GM21576 (cell line): ENCODE results near the gene TGM6.
"Not testable (repeated sequence)": the region's sequence is repeated elsewhere in the genome, so short reads cannot be mapped to it uniquely, and the experiment has no call there.

Experiments
- ATAC-seq: cut with Tn5 transposase; IDR thresholded peaks from one replicate; pipeline ENCODE4 v1.9.1; 2021; ENCODE audit warnings: mild to moderate bottlenecking, moderate library complexity; ENCODE audit not compliant: unreplicated experiment

The TGM6 gene

GRCh38 chr20:2397595-2398145 lies 17.0 kb downstream of the TGM6 start:
- no peak for ATAC-seq

- ATAC-seq = no peak
These were observed 17.7 kb downstream of the TGM6 start for GRCh38 chr20:2398449-2398848.

DNA sequence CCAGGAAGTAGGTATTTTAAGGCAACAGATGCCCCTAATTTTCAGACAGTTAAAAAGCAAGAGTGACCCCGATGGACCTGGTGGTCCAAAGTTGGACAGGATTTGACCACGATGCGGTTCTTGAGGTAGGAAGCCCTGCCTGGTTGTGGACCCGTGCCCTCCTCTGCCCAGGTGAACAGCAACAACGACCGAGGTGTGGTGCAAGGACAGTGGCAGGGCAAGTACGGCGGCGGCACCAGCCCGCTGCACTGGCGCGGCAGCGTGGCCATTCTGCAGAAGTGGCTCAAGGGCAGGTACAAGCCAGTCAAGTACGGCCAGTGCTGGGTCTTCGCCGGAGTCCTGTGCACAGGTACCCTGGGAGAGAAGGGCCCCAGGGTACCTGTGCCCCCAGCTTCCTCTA lies 18.7 kb downstream of the TGM6 start:
- ATAC-seq = no peak

- no peak for ATAC-seq
These were observed 19.6 kb downstream of the TGM6 start for GRCh38 chr20:2400290-2400689.

DNA sequence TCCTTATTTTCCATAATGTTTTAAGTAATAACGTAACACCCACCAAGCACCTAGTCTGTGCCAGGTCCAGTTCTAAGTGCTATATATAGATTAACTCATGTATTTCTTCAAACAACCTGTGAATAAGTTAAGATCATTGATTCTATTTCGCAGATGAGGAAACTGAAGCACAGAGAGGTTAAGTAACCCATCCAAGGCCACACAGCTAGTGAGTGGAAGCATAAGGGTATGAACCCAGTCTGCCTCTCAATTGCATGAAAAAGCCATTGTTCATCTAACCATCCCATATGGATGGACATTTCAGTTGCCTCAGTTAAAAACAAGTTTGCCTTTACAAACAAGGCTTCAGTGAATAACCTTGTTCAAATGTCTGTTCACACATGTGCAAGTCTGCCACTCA lies 20.8 kb downstream of the TGM6 start:
- ATAC-seq = no peak

GRCh38 chr20:2402271-2402980 lies 21.7 kb downstream of the TGM6 start:
- no peak for ATAC-seq

GRCh38 chr20:2403291-2404052 lies 22.8 kb downstream of the TGM6 start:
- ATAC-seq = no peak

DNA sequence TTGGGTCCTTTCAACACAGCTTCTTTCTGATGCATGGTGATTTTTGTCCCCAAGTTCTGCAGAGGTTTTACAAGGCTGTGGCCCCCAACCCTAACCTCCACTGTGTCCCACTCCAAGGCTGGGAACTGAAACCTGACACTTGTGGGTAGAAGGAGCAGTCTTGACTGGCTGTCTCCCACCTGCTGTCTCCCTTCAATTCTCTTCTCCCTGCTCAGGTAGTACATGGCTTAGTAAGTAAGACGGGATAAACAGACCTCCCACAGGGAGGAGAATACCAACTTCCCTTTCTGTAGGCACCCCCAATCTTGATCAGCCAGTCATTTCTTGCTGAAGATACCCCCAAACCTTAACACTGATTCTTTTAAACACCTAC lies 25.0 kb downstream of the TGM6 start:
- no peak for ATAC-seq

DNA sequence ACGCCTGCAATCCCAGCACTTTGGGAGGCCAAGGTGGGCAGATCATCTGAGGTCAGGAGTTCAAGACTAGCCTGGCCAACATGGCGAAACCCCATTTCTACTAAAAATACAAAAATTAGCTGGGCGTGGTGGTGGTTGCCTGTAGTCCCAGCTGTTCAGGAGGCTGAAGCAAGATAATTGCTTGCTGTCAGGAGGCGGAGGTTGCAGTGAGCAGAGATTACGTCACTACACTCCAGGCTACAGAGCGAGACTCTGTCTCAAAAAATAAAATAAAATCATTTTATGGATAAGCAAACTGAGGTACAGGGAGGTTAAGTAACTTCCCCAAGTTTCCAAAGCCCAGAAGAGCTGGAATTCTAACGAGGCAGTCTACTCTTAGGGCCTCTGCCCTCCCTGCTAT lies 26.7 kb downstream of the TGM6 start:
- not testable (repeated sequence) for ATAC-seq

- ATAC-seq = no peak
These were observed 27.4 kb downstream of the TGM6 start for GRCh38 chr20:2408111-2408510.

- no peak for ATAC-seq
These were observed 36.0 kb downstream of the TGM6 start for GRCh38 chr20:2416541-2417212.

DNA sequence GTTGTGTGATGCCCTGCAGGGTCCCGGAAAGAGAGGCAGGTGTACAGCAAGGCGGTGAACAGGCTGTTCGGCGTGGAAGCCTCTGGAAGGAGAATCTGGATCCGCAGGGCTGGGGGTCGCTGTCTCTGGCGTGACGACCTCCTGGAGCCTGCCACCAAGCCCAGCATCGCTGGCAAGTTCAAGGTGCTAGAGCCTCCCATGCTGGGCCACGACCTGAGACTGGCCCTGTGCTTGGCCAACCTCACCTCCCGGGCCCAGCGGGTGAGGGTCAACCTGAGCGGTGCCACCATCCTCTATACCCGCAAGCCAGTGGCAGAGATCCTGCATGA lies 36.5 kb downstream of the TGM6 start:
- no peak for ATAC-seq

- ATAC-seq = no peak
These were observed 37.7 kb downstream of the TGM6 start for GRCh38 chr20:2418388-2418787.

DNA sequence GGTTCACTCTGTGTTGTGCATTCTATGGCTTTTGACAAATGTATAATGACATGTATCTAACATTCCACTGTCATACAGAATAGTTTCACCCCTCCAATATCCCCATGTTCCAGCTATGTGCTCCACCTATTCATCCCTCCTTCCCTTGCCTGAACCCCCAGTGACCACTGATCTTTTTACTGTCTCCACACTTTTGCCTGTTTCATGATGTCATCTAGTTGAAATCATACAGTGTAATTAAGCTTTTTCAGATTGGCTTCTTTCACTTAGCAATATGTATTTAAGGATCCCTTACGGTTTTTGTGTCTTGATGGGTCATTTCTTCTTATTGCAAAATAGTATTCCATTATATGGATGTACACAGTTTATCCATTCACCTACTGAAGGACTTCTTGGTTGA lies 39.8 kb downstream of the TGM6 start:
- ATAC-seq = no peak

DNA sequence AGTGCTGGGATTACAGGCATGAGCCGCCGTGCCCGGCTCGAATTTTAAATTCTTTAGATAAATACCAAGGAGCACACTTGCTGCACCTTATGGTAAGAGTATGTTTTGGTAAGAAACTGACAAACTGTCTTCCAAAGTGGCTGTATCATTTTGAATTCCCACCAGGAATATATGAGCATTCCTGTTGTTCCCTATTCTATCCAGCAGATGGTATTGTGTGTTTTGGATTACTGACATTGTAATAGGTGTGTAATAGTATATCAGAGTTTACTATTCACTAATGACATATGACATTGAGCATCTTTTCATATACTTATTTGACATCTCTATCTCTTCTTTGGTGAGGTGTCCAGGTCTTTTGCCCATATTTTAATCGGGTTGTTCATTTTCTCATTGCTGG lies 40.5 kb downstream of the TGM6 start:
- ATAC-seq = no peak

GRCh38 chr20:2429051-2429450 lies 48.4 kb downstream of the TGM6 start:
- no peak for ATAC-seq

GRCh38 chr20:2430538-2430937 lies 49.8 kb downstream of the TGM6 start:
- no peak for ATAC-seq

DNA sequence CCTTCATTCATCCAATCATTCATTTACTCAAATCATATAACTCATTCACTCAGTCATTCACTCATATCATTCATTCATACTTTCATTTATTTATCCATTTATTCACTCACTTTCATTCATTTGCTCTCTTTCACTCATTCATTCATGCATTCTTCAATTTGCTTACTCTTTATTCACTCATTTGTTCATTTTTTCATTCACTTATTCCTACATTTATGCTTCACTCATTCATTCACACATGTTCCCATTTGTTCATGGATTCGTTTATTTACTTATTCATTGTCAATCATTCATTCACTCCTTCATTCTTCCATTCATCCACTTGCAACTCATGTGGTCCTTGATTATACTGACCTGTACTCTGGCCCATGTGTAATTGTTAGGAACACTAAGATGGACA lies 50.5 kb downstream of the TGM6 start:
- ATAC-seq = no peak

GRCh38 chr20:2446845-2447244 lies 66.1 kb downstream of the TGM6 start:
- ATAC-seq = no peak

- no peak for ATAC-seq
These were observed 68.7 kb downstream of the TGM6 start for GRCh38 chr20:2449386-2449785.

GRCh38 chr20:2451422-2451821 lies 70.7 kb downstream of the TGM6 start:
- no peak for ATAC-seq
